ENCODE data around the gene DLX4.

The DLX4 gene

DNA sequence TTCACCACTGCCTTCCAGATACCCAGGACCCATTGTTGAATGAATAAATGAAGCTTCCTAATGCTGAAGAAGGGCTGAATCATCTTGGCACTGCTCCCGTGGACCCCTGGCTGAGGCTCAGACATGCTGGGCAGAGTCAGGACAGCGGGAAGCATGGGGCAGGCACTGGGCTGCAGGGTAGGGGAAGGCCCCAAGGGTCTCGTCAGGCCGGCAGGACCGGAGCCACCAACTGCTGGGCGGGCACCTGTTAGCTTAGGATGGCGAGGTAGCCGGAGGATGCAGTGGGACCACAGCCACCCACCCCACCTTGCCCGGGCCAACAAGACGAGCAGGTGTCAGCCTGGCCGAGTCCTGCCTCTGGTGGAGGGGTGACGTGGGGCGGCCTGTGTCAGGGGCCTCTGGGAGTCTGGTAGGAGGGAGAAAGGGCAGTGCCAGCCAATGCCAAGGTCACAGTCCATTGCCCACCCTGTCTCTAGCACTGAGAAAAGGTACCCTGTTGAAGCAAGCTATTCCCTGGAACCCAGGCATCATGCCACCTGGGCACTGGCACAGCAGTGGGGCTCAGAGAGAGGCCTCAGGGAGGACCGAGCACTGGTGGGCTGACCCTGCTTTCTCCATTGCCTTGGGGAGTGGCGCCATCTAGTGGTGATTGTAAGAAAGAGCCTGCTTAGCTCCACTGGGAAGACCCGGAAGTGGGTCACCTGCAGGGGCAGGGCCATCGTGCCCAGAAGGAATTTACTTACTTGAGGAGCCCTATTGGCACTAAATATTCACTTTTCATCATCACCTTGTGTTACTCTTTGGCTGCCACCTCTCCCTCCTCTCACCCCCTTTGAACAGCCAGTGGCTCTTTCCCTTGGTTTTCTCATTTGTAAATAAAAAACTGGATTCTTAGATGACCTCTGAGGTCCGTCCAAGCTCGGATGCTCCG lies 29.0 kb downstream of the DLX4 start:
- in situ Hi-C loops (cut with MboI; ENCODE audit: low sequenced_read_pairs) = loop anchor here (10.0 kb wide), 2 partner anchors 113 to 433 kb away; no protein-coding TSS in a partner anchor

DNA sequence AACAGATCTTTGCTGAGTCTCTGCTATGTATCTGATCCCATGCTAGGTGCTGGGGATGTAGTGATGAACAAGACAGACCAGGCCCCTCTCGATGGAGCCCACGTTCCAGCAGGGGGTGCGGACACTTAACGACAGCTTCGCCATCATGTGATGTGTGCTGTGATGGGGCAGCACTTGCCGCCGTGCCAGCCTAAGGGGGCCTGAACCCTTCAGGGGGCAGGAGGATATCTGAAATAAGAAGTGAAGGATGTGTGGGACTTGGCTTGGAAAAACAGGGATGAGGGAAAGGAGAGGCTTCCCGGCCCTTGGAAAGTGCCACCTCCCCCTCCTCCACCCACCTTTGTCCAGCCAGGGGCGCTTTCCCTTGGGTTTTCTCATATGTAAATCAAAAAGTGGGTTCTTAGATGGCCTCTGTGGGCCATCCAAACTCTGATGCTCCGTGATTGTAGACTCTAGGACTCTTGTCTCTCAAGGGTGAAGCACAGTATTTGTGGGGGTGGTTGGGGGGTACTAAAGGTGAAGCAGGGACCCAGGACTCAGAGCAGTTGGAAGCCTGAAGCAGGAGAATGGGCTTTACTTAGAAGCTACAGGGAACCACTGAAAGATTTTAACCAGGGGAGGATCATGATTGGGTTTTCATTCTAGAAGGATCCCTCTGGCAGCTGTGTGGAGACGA lies 30.0 kb downstream of the DLX4 start:
- in situ Hi-C loops (cut with MboI; ENCODE audit: low sequenced_read_pairs) = loop anchor here (10.0 kb wide), 2 partner anchors 114 to 434 kb away; no protein-coding TSS in a partner anchor

DNA sequence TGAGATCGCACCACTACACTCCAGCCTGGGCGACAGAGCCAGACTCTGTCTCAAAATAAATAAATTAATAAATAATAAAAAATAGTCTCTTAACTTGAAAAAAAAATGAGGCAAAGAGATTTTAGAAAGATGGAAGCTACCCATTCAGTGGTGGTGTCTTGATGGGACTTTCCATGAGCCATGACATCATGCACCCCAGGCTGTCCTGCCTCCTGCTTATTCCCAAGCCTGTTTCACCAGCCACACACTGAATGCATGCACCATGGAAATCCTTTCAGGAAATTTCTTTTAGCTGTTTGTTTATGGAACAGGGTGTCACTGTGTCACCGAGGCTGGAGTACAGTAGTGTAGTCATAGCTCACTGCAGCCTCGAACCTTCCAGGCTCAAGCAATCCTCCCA lies 34.9 kb downstream of the DLX4 start:
- in situ Hi-C loops (cut with MboI; ENCODE audit: low sequenced_read_pairs) = no loop called here

DNA sequence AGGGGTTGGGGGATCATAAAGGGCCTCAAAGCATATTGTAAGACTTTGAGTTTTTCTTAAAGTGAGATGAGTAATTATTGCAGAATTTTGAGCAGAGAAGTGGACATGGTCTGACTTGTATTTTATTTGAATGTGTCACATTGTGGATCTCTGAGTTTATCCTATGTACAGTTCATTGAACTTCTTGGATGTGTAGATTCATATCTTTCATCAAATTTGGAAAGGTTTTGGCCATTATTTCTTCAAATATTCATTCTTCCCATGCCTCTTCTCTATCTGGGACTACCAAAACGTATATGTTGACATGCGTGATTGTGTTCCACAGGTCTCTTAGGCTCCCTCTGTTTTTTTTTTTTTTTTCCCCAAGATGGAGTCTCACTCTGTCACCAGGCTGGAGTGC lies 40.3 kb downstream of the DLX4 start:
- in situ Hi-C loops (cut with MboI; ENCODE audit: low sequenced_read_pairs) = no loop called here

DNA sequence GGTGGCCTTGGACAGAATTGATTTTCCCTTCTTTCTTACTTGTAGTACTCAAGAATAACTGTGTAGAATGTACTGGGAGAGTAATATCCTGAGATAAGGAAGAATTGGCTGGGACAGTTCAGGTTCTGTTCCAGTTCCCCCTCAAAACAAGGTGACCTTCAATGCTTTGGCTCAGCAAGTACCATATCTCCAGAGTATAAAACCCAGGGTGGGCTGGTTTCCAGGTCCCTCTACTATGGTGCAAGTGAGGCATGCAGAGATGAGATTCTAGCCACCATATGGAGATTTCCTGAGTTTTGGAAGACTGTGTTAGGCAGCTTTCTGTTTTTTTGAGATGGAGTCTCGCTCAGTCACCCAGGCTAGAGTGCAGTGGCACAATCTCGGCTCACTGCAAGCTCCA lies 44.1 kb downstream of the DLX4 start:
- in situ Hi-C loops (cut with MboI; ENCODE audit: low sequenced_read_pairs) = no loop called here

DNA sequence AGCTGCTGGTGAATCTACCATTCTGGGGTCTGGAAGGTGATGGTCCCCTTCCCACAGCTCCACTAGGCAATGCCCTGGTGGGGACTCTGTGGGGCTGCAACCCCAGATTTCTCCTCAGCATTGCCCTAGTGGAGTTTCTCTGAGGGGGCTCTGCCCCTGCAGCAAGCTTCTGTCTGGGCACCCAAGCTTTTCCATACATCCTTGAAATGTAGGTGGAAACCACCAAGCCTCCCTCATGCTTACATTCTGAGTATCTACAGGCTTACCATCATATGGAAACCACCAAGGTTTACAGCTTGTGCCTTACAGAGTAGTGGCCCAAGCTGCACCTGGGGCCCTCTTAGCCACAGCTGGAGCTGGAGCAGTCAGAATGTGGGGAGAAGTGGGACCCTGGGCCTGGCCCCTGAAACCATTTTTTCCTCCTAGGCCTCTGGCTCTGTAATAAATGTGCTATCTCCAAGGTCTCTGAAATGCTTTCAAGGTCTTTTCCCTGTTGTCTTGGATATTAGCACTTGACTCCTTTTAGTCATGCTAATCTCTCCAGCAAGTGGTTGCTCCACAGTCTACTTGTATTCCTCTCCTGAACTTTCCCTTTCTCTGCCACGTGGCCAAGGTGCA lies 45.6 kb downstream of the DLX4 start:
- in situ Hi-C loops (cut with MboI; ENCODE audit: low sequenced_read_pairs) = no loop called here

DNA sequence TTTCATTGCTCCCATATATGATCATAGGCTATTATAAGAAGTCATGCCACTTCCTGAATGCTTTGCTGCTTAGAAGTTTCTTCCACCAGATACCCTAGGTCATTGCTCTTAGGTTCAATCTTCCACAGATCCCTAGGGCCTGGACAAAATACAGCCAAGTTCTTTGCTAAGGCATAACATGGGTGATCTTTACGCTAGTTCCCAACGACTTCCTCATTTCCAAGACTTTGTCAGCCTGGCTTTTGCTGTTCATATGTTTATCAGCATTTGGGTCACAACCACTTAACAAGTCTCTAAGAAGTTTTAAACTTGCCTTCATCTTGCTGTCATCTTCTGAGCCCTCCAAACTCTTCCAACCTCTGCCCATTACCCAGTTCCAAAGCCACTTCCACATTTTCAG lies 46.2 kb downstream of the DLX4 start:
- in situ Hi-C loops (cut with MboI; ENCODE audit: low sequenced_read_pairs) = no loop called here

DNA sequence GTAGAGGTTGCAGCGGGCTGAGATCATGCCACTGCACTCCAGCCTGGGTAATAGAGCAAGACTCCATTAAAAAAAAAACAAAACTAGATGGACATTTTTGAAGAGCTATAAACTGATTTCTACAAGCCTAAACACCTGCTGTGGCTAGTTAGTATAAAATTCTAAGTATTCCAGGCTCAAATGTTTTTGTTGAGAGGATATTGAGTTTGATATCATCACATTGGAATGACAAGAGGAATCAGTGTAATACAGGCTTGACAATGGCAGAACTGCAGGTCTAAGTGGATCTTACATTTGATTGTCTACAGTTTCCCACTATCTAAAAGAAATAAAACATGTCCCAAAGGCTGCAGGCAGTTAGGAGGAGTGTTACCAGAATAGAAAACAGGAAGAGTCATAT lies 49.9 kb downstream of the DLX4 start:
- in situ Hi-C loops (cut with MboI; ENCODE audit: low sequenced_read_pairs) = no loop called here

DNA sequence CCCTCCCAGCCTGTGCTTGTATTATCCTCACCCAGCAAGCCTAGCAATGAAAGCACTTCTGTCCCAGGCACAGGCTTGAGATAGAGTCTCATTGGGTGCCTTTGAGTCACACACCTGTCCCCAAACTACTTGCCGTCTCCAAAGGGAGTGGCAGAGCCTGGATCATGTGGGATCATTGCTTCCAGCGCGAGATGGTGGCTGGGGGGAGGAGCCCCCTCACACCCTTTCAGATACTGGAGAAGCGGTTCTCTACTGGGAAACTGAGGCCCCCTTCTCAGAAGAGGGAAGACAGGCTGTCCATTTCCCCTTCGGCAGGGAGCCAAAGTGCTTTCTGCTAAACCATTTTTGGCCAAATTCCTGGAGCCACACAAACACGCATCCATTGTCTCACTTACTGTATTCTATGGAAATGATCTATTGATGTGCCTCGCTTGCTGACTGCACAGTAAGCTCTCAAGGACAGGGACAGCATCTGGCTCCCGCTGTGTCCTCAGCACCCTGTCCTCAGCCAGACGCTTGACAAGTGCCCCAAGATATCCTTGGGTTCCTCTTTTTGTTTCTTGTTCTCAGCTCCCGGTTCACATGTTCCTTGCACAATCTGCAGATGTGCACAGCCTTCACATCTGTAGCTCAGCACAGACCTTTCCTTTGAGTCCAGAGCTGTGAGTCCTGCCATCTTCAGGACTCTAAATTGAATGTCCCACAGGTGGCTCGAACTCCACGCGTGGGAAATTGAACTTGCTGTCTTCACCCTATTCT lies 52.0 kb downstream of the DLX4 start:
- in situ Hi-C loops (cut with MboI; ENCODE audit: low sequenced_read_pairs) = no loop called here

DNA sequence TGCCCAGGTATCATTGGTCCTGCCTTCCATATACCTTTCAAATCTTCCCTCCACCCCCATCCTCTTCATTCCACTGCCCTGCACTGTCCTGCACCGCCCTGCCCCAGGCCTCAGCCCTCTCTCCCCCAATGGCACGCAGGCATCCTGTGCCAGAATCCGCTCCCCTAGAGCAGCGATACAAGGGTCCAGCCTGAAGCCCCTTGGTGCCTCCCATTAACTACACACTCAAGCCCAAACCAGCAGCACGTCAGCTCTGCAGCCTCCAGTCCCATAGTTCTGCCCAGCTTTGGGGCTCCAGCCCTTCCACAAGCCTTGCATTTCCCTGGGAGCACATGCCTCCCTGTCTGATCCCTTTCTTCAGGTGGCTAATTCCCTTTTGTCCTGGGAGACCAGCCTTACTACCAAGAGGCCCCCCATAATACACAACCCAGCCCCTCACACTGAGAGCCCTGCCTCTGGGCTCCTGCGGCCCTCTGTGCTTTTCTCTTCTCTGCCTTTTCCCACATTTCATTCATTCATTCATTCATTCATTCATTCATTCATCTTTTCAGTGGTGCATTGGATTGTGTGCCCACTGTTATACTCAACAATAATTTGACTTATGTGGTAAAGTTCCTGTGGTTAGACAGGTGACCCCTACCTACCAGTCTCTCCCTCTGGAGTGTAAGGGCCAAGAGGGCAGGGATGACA lies 52.8 kb downstream of the DLX4 start:
- in situ Hi-C loops (cut with MboI; ENCODE audit: low sequenced_read_pairs) = no loop called here

DNA sequence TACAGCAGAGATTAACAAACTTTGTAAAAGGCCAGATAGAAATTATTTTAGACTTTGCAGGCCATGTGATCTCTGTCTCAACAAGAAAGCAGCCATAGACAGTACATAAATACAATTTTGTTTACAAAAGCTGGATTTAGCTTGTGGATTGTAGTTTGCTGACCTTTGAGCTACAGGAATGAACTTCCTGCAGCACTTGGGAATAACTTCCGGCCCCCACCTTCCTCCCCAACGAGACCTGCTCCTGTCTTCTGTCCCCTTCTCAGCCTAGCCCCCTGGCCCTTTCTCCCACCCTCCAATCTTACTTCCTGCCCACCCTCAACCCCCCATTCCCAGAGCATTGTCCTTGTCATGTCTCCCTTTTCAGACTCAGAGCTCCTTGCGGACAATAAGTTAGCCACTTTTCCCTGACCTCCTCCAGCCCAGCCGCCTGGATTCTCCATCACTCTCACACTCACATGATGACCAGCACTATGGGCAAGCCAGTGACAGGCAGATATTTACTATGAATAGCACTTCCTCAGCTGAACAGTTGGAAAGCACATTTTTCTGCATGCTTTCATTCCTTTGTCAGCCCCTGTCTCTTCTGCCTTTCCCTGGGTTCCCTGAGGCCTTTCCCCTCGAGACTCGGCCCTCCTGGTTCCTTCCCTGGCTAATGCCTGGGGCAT lies 53.6 kb downstream of the DLX4 start:
- in situ Hi-C loops (cut with MboI; ENCODE audit: low sequenced_read_pairs) = no loop called here

DNA sequence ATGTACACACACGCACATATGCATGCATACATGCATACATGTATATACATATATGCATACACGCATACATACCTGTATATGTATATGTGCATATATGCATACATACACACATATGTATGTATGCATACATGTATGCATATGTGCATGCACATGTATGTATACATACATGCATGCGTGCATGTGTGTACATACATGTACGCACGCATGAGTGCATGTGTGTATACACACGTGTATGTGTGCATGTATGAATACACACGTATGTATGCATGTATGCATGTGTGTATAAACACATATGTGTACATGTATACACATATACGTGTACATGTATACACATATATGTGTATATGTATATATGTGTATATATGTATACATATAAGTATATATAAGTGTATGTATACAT lies 54.5 kb downstream of the DLX4 start:
- in situ Hi-C loops (cut with MboI; ENCODE audit: low sequenced_read_pairs) = no loop called here

Measured in HL-60/S4 treated with retinoic acid at 250 ng/mL for 4 days and 3 days (cell line).